Activated CD4-positive, alpha-beta T cell treated with anti-CD3 and anti-CD28 coated beads, Interleukin-2, amount 50 U/mL, for 1 hour (primary cell): ENCODE data around the gene ETV6.
A peak's percentile ranks its signal among the peaks of the same experiment; 100 is the strongest.
"Not testable (repeated sequence)": the region's sequence is repeated elsewhere in the genome, so short reads cannot be mapped to it uniquely, and the experiment has no call there.

Experiments
- DNase-seq: peaks from one replicate; pipeline ENCODE4 v3.0.0-alpha.2; 2020

Gene ETV6

DNA sequence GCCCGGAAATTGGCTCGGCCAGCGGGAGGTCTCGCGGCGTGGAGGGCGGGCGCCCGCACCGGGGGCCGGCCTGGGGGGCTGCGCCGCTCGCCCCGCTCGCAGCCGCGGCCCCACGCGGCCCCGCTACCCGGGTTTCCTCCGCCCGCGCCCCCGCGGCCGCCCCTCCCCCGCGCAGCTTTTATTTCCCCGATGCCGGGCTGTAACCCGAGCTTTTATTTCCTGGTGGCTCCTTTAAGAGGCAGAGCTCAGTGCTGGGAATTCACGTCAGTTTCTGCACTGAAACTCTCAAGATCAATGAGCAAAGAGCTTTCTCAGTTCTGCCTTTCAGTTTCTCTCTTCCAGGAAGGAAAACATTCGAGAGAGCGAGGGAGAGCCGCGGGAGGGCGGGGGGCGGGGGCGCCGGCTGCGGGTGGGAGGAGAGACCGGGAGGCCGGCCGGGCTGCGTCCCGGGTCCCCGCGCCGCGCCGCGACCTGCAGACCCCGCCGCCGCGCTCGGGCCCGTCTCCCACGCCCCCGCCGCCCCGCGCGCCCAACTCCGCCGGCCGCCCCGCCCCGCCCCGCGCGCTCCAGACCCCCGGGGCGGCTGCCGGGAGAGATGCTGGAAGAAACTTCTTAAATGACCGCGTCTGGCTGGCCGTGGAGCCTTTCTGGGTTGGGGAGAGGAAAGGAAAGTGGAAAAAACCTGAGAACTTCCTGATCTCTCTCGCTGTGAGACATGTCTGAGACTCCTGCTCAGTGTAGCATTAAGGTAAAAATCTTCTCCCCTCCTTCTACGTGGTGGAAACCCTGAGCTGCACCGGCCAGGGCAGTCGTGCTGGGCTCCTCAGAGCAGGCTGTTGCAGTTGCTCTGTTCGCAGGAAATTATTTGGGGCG, at the start of gene ETV6:
TSS of gene ETV6 (plus strand) at position 262 of the 873 bp plus-strand sequence. CDS start at position 716, 454 bp downstream.
- DNase-seq: peak; percentile 55

DNA sequence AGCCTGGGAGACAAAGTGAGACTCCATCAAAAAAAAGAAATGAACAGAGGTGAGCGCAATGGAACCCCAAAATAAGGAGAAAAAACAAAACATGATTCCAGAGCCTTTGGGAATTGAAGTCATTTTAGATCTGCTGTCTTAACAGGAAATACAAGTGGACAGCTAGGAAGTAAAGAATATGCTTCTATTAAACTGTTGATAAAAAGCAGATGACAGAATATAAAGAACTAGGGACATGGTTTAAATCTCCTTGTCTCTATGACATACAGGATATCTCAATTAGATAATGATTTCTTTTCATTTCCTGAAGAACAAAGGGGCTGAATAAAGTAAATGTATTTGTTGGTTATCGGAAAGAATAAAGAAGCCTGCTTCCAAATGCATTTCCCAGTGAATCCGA, 49.3 kb upstream of the ETV6 start:
- no peak for DNase-seq

DNA sequence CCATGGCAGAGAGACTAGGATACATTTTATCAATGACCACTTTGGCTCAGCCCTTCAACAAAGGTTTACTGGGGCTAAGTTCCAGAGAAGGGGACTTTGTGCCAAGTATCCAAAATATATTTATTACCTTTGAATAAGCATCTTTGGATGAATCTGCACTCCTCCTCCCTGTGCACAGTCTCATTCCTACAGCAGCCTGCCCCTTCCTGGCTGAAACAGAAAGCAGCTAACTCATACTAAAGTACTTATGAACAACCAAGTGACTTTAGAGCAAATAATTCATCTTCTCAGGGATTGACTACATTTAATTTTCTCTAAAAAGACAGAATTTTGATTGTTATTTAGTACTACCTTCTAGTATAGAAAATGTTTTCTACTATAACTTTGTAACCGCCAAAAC, 47.8 kb upstream of the ETV6 start:
- DNase-seq: no peak

DNA sequence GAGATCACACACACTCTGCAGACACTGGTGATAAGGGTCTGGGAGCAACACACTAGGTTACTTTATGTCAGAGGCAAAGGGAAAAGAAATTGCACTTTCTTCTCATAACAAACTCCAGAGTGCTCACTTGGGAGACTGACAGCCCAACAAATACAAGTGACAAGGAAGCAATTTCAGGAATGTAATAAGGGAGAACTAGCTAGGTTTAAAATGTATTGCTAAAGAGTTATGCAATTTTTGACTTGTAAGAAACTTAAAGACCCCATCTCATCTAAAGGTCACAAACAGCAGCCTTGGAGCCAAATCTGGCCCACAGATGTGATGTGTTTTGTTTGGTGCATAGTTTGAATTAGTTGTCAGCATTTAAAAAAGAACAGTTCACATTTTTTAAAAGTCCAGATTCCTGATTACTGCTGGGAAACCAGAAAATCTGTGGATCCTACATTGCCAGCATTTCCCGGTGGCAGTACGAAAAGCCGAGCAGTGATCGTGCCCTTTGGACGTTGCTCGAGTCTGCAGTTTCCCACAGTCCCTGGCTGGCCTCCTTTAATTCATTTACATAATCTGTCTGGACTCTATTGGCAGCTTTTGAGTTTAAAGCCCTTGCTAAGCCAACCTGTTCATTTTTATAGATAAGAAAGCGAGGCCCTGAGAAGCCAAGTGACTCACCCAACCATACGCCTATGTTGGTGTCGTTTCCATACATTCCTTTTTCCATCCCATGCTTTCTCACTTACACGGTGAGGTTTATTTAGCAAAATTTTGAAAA, 42.0 kb upstream of the ETV6 start:
- no peak for DNase-seq

DNA sequence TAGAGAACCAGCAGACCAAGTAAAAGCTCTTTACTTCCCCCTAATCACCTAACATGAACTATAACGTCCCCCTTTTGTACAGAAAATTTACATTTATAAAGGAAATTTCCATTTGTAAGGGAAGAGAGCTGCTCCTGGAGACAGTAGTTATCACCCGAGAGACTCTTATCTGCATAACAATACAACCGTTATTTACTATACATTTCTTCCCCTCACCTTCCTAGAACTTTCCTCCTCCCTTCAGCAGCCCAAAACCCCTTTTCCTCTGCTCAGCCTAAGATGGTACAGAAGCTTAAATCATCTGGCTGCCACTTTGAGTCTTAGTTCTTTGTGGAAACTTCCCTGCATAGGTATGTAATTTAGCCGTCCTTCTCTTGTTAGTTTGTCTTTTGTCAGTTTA, 40.4 kb upstream of the ETV6 start:
- no peak for DNase-seq

DNA sequence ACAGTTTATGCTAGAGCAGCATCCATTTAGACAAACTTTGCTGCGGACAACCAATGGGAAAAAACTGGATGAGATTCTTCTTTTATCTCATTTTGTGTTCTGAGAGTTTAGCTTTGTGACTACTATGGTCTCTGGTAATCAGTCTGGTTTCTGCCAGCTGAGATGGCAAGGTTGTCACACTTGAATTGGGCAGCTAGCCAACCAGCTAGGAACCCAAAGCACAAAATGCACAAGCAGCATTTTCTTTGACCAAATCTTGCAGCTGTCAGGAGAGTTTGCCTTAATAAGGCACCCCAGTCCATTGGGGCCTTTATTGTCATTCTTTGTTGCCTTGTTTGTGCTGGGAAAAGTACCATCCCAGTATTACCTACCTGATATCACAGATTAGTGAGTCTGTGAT, 34.0 kb upstream of the ETV6 start:
- no peak for DNase-seq

DNA sequence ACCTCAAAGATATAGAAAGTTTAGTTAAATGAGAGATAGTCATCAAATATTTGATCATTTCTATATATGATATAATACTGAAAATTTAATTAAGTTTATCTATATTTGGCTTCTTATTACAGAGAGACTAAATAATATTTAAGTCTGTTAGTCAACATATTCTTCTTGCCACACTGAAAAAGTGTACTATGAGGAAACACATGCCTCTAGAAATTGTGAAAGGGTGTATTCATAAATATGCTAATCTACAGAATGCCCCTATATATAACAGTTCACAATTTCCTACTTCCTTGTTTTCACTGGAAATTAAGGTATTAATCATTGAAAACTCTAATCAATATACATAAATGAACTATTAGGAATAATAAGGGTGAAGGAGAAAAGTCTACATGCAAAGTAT, 31.4 kb upstream of the ETV6 start:
- DNase-seq: no peak

DNA sequence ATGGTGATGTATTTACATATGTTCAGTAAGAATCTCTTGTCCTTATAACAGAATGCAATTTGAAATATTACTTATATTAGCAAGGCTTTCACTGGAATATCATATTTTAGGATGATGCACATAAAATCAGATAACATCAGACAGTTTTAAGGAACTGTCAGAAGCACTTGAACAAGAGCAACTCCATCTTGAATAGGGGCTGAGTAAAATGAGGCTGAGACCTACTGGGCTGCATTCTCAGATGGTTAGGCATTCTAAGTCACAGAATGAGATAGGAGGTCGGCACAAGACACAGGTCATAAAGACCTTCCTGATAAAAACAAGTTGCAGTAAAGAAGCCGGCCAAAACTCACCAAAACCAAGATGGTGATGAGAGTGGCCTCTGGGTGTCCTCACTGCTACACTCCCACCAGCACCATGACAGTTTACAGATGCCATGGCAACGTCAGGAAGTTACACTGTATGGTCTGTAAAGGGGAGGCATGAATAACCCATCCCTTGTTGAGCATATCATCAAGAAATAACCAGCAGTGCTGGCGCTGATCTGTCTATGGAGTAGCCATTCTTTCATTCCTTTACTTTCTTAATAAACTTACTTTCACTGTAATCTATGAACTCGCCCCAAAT, 27.6 kb upstream of the ETV6 start:
- peak; percentile 12 for DNase-seq

DNA sequence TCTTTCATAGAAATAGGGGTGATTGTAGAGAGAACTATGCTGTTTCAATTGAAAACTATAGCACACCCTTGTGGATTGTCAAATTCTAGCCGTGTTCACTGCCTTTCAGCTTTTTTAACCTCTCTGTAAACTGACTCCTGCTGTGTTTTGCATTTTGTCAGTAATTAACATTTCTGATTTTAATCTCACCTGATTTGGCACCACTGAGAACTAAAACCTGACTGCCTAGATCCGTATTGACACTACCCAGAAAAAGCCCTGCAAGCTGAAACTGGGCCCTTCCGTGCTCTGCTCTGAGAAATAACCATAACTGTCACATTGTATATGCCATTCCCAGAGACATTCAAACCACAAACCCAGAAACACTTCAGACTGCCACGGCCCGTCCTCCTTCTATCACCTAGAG, 26.6 kb upstream of the ETV6 start:
- no peak for DNase-seq

DNA sequence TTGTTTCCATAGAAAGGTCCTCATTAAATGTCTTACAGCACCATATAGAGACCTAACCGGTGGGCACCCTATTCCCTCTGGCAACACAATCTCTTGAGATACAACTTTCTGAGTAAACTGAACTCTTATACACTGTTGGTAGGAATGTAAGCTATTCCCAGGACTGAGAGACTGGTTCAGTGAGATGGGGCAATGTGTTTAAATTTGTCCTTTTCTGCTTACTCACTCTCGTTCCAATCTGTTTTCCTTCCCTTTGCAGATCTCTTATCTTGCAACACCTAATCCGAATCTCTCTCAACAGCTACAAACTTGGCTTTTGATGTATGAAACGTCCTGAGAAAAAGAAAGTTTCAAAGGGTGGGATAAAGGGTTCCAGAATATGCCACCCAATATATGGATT, 26.1 kb upstream of the ETV6 start:
- no peak for DNase-seq

DNA sequence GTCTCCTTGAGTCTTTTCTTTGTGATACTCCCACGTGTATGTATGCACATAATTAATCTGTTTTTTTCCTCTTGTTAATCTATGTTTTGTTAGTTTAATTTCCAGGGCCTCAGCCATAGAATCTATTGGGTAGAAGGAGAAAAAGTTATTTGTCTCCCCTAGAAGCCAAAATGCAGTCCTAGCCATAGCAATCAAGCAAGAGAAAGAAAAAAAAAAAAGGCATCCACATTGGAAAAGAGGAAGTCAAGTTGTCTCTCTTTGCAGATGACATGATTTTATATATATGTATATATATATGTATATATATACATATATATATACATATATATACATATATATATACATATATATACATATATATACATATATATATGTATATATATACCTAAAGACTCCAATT, 25.4 kb upstream of the ETV6 start:
- no peak for DNase-seq

DNA sequence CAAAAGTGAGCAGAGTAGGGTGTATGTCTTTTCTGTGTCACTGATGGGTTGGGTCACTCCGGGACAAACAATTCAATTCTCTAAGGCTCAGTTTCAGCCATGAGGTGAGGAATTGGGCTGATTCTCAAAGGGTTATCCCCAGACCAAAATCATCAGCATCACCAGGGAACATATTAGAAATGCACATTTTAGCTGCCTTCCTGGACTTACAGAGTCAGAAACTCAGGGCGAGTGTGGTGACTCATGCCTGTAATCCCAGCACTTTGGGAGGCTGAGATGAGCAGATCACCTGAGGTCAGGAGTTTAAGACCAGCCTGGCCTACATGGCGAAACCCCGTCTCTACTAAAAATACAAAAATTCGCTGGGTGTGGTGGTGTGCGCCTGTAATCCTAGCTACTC, 21.8 kb upstream of the ETV6 start:
- not testable (repeated sequence) for DNase-seq

DNA sequence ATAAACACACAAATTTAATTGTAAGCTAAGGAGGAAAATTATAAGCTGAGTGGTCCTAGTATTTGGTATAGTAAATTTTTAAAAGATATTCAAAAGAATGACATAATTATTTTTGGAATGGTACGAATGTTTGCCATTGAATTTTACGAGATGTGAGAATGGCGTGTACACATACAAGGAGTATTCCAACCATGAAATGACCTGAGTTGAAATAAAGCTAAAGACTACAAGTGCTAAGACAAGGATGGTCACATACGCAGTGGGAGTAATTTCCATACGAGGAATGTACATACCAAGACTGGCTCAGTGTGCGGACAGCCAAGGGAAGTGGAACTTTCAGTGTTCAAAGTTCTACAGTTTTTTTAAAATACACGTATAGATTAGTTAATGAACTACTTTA, 21.1 kb upstream of the ETV6 start:
- DNase-seq: no peak

DNA sequence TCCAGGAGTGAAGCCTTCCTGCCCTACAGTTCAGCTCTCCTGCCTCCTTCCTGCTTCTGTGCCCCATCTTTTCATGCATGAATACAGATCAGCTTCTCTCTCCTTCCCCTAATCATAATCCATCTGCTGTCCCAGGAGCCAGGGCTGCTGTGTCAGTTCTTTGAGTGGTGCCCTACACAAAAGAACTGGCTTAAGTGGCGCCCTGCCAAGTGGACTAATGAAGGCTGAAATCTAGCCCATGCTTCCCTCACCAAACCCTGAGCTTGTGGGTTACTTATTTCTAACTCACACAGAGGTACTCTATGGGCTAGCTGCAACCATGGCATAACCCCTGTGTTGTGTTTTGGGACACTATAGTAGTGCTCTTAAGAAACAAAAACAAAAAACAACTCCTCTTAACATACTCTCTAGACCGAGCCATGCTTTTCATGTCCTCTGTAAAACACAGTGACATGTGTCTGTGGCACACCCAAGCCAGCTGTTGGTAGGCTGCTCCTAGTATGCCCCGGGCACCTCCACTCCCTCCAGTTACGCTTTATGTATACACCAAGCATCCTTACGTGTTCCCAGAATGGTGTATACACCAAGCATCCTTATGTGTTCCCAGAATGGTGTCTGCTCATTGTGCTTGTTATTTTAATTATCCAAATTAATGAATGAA, 19.3 kb upstream of the ETV6 start:
- DNase-seq: no peak

DNA sequence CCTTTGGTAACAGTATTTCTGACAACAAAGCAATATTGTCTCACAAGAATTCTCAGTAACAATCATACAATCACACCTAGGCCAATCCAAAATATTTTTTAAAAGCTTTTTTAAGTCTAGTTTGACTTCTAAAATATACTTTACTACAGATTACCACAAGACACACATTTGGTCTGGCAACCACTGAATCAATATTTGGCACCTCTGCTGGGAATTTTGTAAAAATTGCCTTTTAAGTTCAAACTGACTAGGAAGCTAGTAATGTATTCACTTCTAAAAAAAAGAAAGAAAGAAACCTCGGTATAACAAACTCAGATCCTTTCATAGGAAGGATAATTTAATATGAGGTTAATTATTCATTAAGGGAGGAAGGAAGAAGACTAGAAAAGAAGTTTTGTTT, 18.2 kb upstream of the ETV6 start:
- DNase-seq: no peak

DNA sequence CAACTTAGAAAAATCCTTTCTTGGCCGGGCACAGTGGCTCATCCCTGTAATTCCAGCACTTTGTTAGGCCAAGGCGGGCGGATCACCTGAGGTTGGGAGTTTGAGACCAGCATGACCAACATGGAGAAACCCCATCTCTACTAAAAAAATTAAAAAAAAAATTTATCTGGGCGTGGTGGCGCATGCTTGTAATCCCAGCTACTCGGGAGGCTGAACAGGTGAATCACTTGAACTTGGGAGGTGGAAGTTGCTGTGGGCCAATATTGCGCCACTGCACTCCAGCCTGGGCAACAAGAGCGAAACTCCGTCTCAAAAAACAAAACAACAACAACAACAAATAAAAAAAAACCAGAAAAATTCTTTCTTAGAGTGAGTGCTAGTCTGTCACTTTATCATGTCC, 17.6 kb upstream of the ETV6 start:
- DNase-seq: not testable (repeated sequence)

DNA sequence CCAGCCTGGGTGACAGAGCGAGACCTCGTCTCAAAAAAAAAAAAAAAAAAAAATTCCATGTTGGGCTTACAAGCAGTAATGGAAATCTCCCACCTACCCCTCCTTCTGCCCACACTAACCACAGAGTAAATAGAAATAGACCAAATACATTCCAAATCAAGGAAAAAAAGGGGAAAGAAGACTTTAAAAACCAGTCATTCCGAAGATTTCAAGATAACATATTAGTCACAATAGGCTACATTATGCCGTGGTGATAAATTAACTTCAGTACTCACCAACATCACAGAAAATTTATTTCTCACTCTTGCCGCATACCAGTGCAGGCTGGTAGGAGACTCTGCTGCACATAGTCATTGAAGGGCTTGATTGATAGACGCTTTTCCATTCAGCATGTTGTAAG, 15.5 kb upstream of the ETV6 start:
- no peak for DNase-seq

DNA sequence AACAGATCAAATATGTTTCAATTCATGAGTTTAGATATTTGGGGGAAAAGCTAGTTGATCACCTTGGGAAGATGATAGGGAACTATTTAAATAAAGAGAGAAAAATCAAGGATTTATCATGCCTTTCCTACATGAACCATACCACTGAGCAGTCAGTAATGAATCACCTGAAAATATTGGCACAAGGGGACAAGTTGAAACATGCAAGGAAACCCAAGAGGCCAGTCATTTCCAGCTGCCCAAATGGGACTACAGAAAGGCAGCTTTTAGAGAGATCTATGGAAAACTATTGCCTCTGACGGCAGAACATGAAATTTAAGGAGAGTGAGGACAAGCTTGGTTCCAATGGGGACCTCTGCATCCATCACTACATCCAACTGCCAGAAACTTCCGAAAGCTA, 14.1 kb upstream of the ETV6 start:
- no peak for DNase-seq

DNA sequence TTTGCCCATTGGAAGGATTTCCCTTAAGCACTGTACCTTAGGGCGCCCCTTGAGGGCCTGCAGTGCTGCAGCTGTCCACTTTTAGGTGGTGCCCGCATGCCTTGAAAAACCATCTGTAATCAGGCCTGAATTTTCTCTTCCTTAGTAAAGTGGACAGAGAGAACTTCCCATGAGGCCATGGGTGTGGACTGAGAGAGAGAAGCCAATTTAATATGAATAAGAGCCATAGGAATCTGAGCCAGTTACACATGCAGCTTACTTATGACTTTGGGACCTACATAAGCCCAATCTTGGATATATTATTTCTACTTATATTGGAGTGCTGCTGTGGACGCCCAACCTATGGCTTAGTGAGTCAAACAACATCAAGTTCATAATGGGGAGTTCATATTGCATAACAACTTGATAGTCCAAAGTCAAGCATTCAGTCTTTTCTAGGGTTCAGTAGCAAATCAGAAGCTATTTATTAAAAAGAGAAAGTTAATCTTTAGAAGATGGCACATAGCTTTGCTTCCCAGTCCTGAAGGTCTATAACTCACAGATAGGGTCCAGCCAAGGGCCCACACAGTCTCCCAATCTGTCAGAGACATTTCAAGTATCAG, 11.1 kb upstream of the ETV6 start:
- no peak for DNase-seq

DNA sequence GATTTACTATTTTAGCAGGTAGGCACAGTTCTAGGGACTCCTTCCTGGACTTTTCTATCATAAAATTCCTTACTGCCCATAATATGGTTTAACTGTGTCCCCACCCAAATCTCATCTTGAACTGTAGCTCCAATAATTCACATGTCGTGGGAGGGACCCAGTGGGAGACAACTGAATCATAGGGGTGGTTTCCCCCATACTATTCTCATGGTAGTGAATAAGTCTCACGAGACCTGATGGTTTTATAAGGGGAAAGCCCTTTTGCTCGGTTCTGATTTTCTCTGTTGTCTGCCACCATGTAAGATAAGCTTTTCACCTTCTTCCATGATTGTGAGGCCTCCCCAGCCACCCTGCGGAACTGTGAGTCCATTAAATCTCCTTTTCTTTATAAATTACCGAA, 10.0 kb upstream of the ETV6 start:
- DNase-seq: no peak

DNA sequence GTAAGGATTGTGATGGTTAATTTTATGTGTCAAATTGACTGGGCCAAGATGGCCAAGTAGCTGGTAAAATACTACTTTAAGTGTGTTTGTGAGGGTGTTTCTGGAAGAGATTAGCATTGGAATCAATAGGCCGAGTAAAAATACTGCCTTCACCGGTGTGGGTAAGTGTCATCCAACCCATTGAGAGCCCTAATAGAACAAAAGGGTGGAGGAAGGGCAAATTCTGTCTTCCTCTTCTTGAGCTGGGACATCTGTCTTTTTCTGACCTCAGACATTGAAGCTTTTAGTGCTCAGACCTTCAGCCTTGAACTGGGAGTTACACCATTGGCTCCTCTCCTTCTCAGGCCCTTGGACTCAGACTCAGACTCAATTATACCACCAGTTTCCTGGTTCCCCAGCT, 8.0 kb upstream of the ETV6 start:
- no peak for DNase-seq

DNA sequence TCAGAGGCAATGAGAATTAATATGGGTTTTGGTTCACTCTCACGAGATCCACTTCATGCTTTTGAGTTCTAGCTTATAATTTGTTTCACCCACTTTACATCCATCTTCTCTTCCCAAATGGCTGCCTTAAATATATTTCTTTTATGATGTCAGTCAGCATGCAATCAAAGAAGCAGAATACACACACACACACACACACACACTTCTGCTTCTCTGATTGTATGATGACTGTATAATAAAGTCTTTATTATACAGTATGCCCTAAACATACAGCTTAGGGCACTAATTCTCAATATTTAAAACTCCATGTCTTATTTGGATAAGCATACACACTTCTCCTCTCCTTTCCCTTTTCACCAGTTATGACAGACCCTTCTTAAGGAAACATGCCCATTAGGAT, 6.7 kb upstream of the ETV6 start:
- no peak for DNase-seq

DNA sequence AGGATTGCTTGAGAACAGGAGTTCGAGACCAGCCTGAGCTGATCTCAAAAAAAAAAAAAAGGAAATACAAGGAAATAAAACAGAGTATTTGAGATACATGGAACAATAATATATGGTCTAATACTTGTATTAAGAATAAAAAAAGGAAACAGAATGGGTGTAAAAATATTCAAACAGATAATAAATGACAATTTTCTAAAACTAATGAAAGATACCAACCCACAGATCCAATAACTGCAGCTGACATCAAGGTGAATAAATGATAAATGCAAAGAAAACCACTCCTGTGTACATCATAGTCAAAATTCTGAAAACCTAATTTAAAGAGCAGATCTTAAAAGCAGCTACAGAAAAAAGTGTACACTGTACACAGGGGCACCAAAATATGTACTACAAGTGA, 4.1 kb upstream of the ETV6 start:
- DNase-seq: no peak
